Measurements from ENCODE around the gene GLI3. TPM values are rescaled to one million over a fixed set of nuclear protein-coding genes. Genes with fewer than 3 reads are reported as not detected.

The GLI3 gene
- total RNA-seq, 1 experiment from 2014 or later: 46.2 TPM

DNA sequence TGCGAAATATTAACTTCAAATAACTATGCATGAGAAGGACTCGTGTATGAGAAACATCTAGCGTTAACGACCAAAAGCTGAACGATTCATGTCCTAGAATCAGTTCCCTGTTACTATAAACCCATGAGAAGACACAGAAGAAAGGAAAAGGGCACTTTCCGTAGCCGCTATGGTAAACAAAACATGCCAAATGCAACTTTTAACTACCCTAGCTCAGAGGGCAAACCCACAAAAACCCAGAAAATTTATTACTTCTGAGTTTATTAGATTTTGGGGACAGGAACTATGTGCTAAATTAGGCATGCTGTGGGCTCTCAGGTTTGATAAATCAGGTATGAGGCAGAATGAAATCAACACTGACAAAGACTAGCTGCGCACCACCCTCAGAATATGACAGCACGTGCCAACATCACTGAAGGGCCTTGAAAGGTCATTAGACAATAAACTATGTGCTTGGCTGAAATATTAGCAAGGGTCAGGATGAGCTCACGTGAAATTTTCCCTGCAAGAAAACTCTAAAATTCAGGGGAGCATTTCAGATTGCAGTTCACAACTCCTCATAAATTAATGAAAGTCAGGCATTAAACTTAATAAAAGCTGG is 102.6 kb downstream of the GLI3 start:
- no peak overlapping the region for H3K27ac Mint-ChIP-seq
- no peak for ATAC-seq
- CTCF ChIA-PET: interaction anchor here (1.7 kb wide), 1 partner anchor 194 kb away, joined by 4 read pairs; no protein-coding TSS in a partner anchor

More for the DNA sequence above, 102.6 kb downstream of the GLI3 start:
- H3K27me3 Mint-ChIP-seq (ENCODE audit: low read depth): no peaks in the 10 kb centered on the region; the same call in 1 of the 2 replicates
- TF ChIP-seq ZBTB21 (CRISPR knock-in tag; IDR thresholded peaks at IDR 0.05; ENCODE audit: borderline replicate concordance) (no peak), TEAD4 (CRISPR knock-in tag; IDR thresholded peaks at IDR 0.05) (no peak), ELF4 (CRISPR knock-in tag; IDR thresholded peaks at IDR 0.05; ENCODE audit: low read depth) (no peak), SOX15 (CRISPR knock-in tag; IDR thresholded peaks at IDR 0.05) (no peak), TP53 (CRISPR knock-in tag; IDR thresholded peaks at IDR 0.05) (no peak), SMAD4 (CRISPR knock-in tag; IDR thresholded peaks at IDR 0.05) (no peak), TEAD1 (CRISPR knock-in tag; IDR thresholded peaks at IDR 0.05) (no peak), ZNF423 (CRISPR knock-in tag; IDR thresholded peaks at IDR 0.05) (no peak), CREB1 (CRISPR knock-in tag; IDR thresholded peaks at IDR 0.05) (no peak)
- TF ChIP-seq, protein P1, sequence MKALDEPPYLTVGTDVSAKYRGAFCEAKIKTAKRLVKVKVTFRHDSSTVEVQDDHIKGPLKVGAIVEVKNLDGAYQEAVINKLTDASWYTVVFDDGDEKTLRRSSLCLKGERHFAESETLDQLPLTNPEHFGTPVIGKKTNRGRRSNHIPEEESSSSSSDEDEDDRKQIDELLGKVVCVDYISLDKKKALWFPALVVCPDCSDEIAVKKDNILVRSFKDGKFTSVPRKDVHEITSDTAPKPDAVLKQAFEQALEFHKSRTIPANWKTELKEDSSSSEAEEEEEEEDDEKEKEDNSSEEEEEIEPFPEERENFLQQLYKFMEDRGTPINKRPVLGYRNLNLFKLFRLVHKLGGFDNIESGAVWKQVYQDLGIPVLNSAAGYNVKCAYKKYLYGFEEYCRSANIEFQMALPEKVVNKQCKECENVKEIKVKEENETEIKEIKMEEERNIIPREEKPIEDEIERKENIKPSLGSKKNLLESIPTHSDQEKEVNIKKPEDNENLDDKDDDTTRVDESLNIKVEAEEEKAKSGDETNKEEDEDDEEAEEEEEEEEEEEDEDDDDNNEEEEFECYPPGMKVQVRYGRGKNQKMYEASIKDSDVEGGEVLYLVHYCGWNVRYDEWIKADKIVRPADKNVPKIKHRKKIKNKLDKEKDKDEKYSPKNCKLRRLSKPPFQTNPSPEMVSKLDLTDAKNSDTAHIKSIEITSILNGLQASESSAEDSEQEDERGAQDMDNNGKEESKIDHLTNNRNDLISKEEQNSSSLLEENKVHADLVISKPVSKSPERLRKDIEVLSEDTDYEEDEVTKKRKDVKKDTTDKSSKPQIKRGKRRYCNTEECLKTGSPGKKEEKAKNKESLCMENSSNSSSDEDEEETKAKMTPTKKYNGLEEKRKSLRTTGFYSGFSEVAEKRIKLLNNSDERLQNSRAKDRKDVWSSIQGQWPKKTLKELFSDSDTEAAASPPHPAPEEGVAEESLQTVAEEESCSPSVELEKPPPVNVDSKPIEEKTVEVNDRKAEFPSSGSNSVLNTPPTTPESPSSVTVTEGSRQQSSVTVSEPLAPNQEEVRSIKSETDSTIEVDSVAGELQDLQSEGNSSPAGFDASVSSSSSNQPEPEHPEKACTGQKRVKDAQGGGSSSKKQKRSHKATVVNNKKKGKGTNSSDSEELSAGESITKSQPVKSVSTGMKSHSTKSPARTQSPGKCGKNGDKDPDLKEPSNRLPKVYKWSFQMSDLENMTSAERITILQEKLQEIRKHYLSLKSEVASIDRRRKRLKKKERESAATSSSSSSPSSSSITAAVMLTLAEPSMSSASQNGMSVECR (CRISPR knock-in tag; IDR thresholded peaks at IDR 0.05; ENCODE audit: borderline replicate concordance): no peak
- TF ChIP-seq, protein P2, sequence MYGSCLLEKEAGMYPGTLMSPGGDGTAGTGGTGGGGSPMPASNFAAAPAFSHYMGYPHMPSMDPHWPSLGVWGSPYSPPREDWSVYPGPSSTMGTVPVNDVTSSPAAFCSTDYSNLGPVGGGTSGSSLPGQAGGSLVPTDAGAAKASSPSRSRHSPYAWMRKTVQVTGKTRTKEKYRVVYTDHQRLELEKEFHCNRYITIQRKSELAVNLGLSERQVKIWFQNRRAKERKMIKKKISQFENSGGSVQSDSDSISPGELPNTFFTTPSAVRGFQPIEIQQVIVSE (CRISPR knock-in tag; IDR thresholded peaks at IDR 0.05; ENCODE audit: borderline replicate concordance): no peak
- TF ChIP-seq, protein P3, sequence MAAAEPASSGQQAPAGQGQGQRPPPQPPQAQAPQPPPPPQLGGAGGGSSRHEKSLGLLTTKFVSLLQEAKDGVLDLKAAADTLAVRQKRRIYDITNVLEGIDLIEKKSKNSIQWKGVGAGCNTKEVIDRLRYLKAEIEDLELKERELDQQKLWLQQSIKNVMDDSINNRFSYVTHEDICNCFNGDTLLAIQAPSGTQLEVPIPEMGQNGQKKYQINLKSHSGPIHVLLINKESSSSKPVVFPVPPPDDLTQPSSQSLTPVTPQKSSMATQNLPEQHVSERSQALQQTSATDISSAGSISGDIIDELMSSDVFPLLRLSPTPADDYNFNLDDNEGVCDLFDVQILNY (CRISPR knock-in tag; IDR thresholded peaks at IDR 0.05): no peak
- TF ChIP-seq, protein P4, sequence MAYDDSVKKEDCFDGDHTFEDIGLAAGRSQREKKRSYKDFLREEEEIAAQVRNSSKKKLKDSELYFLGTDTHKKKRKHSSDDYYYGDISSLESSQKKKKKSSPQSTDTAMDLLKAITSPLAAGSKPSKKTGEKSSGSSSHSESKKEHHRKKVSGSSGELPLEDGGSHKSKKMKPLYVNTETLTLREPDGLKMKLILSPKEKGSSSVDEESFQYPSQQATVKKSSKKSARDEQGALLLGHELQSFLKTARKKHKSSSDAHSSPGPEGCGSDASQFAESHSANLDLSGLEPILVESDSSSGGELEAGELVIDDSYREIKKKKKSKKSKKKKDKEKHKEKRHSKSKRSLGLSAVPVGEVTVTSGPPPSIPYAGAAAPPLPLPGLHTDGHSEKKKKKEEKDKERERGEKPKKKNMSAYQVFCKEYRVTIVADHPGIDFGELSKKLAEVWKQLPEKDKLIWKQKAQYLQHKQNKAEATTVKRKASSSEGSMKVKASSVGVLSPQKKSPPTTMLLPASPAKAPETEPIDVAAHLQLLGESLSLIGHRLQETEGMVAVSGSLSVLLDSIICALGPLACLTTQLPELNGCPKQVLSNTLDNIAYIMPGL (CRISPR knock-in tag; IDR thresholded peaks at IDR 0.05): no peak
- TF ChIP-seq, protein P5, sequence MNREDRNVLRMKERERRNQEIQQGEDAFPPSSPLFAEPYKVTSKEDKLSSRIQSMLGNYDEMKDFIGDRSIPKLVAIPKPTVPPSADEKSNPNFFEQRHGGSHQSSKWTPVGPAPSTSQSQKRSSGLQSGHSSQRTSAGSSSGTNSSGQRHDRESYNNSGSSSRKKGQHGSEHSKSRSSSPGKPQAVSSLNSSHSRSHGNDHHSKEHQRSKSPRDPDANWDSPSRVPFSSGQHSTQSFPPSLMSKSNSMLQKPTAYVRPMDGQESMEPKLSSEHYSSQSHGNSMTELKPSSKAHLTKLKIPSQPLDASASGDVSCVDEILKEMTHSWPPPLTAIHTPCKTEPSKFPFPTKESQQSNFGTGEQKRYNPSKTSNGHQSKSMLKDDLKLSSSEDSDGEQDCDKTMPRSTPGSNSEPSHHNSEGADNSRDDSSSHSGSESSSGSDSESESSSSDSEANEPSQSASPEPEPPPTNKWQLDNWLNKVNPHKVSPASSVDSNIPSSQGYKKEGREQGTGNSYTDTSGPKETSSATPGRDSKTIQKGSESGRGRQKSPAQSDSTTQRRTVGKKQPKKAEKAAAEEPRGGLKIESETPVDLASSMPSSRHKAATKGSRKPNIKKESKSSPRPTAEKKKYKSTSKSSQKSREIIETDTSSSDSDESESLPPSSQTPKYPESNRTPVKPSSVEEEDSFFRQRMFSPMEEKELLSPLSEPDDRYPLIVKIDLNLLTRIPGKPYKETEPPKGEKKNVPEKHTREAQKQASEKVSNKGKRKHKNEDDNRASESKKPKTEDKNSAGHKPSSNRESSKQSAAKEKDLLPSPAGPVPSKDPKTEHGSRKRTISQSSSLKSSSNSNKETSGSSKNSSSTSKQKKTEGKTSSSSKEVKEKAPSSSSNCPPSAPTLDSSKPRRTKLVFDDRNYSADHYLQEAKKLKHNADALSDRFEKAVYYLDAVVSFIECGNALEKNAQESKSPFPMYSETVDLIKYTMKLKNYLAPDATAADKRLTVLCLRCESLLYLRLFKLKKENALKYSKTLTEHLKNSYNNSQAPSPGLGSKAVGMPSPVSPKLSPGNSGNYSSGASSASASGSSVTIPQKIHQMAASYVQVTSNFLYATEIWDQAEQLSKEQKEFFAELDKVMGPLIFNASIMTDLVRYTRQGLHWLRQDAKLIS (CRISPR knock-in tag; IDR thresholded peaks at IDR 0.05; ENCODE audit: borderline replicate concordance): no peak
- TF ChIP-seq, protein P6, sequence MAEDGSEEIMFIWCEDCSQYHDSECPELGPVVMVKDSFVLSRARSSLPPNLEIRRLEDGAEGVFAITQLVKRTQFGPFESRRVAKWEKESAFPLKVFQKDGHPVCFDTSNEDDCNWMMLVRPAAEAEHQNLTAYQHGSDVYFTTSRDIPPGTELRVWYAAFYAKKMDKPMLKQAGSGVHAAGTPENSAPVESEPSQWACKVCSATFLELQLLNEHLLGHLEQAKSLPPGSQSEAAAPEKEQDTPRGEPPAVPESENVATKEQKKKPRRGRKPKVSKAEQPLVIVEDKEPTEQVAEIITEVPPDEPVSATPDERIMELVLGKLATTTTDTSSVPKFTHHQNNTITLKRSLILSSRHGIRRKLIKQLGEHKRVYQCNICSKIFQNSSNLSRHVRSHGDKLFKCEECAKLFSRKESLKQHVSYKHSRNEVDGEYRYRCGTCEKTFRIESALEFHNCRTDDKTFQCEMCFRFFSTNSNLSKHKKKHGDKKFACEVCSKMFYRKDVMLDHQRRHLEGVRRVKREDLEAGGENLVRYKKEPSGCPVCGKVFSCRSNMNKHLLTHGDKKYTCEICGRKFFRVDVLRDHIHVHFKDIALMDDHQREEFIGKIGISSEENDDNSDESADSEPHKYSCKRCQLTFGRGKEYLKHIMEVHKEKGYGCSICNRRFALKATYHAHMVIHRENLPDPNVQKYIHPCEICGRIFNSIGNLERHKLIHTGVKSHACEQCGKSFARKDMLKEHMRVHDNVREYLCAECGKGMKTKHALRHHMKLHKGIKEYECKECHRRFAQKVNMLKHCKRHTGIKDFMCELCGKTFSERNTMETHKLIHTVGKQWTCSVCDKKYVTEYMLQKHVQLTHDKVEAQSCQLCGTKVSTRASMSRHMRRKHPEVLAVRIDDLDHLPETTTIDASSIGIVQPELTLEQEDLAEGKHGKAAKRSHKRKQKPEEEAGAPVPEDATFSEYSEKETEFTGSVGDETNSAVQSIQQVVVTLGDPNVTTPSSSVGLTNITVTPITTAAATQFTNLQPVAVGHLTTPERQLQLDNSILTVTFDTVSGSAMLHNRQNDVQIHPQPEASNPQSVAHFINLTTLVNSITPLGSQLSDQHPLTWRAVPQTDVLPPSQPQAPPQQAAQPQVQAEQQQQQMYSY (CRISPR knock-in tag; IDR thresholded peaks at IDR 0.05): no peak
- TF ChIP-seq, protein P7, sequence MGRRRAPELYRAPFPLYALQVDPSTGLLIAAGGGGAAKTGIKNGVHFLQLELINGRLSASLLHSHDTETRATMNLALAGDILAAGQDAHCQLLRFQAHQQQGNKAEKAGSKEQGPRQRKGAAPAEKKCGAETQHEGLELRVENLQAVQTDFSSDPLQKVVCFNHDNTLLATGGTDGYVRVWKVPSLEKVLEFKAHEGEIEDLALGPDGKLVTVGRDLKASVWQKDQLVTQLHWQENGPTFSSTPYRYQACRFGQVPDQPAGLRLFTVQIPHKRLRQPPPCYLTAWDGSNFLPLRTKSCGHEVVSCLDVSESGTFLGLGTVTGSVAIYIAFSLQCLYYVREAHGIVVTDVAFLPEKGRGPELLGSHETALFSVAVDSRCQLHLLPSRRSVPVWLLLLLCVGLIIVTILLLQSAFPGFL (CRISPR knock-in tag; IDR thresholded peaks at IDR 0.05; ENCODE audit: borderline replicate concordance): no peak
- TF ChIP-seq, protein P8, sequence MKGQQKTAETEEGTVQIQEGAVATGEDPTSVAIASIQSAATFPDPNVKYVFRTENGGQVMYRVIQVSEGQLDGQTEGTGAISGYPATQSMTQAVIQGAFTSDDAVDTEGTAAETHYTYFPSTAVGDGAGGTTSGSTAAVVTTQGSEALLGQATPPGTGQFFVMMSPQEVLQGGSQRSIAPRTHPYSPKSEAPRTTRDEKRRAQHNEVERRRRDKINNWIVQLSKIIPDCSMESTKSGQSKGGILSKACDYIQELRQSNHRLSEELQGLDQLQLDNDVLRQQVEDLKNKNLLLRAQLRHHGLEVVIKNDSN (CRISPR knock-in tag; IDR thresholded peaks at IDR 0.05): no peak
- peaks cover 6% of the 10 kb centered on the region for H3K36me3 Mint-ChIP-seq
- peaks cover 6% of the 10 kb centered on the region for H3K9me3 Mint-ChIP-seq
- DNase-seq (ENCODE audit: low spot score): no peak
- POLR2A ChIA-PET: interaction anchor here (0.6 kb wide), 2 partner anchors 9 to 1884 kb away, joined by 6 read pairs; no protein-coding TSS in a partner anchor
- peaks cover 56% of the 10 kb centered on the region for H3K4me1 Mint-ChIP-seq
- no peak overlapping the region for H3K4me3 Mint-ChIP-seq

All from WTC11 (cell line).